Purkinje cell (primary cell): ENCODE results near the gene PNCK. TPM values are rescaled to one million over a fixed set of nuclear protein-coding genes. Genes with fewer than 3 reads are reported as not detected.

ENCODE experiments used
- polyA plus RNA-seq: library from polyadenylated mRNA; unstranded; fragments of >200 nt; fragmentation: Nextera tagmentation; gene quantifications from 2 replicates; pipeline ENCODE4 v1.2.1, GENCODE V29; 2014

PNCK gene
- polyA plus RNA-seq: 1.4 TPM in 1 of 2 replicates, not detected in the other

DNA sequence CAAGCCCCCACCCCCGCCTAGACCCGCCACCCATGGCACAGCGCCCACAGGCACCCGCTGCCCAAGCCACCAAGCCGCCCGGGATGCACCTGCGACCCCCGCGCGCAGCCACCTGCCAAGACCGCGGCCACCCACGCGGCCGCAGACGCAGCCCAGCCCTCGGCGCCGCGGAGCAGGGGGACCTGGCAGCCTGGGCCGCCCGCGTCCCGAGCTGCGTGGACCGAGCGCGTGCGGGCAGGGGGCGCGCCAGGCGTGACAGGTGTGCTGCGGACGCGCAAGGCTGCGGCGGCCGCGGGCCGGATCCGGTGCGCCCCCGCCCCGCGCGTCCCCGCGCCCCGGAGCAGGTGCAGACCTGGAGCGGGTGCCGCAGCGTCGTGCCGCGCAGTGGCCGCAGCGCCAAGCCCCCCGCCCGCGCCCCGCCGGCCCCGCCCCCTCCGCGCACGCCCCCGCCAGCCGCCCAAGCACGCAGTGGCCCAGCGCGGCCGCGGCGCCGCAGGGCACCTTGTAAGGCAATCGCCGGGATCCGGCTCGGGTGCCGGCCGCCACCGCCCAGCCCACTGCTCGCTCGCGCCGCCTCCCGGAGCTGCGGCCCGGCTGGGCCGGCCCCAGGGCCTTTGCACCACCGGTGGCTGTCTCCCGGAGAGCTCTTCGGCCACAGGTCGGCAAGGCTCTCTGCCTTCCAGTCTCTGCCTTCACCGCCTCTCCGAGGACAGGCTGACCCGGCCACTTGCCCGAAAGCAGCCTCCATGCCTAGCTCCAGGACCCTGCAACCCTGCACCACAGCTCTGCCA lies at the start of gene PNCK:
Gene PNCK (minus strand): TSS at position 386 of the 791 bp plus-strand sequence. CDS start 737 bp downstream, outside the sequence.

DNA sequence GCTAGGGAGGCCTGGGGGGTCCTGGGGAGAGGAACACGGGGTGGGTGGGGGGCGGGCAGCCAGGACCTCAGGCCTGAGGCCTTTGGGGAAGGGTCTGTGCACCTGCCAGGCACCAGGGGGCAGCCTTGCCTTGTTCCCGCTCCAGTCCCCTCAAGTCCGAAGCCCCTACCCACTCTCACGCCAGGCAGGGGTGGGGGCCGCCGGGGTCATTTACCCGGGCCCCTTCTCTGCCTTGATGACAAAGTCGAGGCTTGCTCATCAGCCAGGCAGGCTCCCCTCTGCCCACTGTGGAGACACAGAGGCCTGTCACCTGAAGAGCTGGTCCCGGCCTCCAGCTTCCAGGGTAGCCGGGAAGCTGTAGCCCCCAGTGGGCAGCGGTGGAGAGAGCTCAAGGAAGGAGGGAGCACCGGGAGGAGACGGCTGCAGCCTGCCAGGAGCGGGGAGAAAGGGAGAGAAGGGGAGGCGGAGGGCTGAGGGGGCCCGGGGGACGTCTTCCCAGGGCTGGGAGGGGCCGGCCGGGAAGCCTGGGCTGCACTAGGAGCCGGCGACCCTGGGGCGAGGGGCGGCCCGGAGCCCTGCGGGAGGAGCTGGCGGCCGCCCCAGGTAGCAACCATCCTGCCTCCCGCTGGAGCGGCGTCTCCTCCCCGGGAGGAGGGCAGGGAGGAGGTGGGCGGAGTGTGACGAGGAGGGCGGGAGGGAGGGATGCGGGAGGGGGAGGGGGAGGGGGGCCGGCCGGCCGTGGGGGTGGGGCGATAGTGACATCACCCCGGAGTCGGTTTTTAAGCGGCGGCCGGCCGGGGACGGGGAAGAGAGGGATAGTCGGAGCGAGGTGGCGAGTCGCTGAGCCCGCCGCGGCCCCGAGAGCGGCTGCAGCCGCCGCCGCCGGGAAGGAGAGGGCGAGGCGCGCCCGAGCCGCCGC lies 13.8 kb upstream of the PNCK start, which contains the start of gene SLC6A8:
Gene SLC6A8 (plus strand): TSS at position 806 of the 919 bp plus-strand sequence. CDS start 649 bp downstream, outside the sequence.

DNA sequence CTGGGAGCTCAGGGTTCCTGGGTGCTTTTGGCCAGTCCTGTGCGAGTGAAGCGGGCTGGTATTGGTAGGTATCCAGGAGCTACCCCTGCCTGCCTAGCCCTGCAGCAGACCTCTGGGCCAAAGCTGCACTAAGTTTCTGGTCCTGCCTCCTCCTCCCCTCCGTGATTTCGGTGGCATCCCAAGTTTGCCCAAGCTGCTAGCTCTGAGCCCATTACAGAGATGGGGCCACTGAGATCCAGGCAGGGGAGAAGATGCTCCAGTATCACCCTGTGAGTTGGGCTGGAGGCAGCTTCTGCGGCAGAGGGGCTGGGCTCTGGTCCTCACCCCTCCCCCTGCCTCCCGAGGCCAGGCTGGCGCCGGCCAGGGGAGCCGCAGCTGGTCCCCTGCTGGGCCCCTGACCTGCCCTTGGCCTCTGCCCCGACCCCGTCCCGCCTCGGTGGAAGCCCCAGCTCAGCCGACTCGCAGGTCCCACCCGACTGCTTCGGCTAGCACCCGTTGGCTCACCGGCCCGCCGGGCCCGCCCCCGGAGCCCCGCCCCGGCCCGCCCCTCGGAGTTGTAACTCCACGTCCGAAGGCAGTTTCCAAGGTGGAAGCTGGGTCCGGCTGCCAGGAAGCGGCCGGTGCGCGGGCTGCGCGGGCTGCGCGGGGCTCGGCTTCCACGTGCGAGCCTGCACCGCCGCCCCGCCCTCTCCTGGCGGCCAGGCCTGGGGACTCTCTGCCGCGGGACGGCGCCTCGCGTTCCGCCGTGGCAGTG lies 26.8 kb downstream of the PNCK start, which contains the start of gene DUSP9:
Gene DUSP9 (plus strand): TSS at position 584 of the 754 bp plus-strand sequence. CDS start 751 bp downstream, outside the sequence.

Other genes starting within 250 kb of the PNCK start
- gene TREX2, start 227.8 kb downstream of the PNCK start, polyA plus RNA-seq: not detected in 2 replicates
- 11.2 and 11.4 TPM in 2 replicates for gene HAUS7, start 203.2 kb downstream of the PNCK start, polyA plus RNA-seq
- 0.10 TPM in 1 of 2 replicates, not detected in the other for gene BGN, start 178.8 kb downstream of the PNCK start, polyA plus RNA-seq
- gene ATP2B3, start 156.2 kb downstream of the PNCK start, polyA plus RNA-seq: 12.9 and 14.6 TPM in 2 replicates
- 2.8 and 7.1 TPM in 2 replicates for gene CCNQ, start 74.7 kb downstream of the PNCK start, polyA plus RNA-seq
- not detected in 2 replicates for gene DUSP9, start 26.6 kb downstream of the PNCK start, polyA plus RNA-seq
- gene SLC6A8, start 14.1 kb upstream of the PNCK start, polyA plus RNA-seq: 0.39 and 0.70 TPM in 2 replicates
- gene BCAP31, start 50.6 kb upstream of the PNCK start, polyA plus RNA-seq: 151 and 213 TPM in 2 replicates
- 0.07 and 2.8 TPM in 2 replicates for gene ABCD1, start 51.0 kb upstream of the PNCK start, polyA plus RNA-seq
- gene PLXNB3, start 90.4 kb upstream of the PNCK start, polyA plus RNA-seq: not detected in 2 replicates
- gene SRPK3, start 107.2 kb upstream of the PNCK start, polyA plus RNA-seq: 2.0 TPM in 1 of 2 replicates, not detected in the other
- 85.8 and 95.3 TPM in 2 replicates for gene IDH3G, start 120.6 kb upstream of the PNCK start, polyA plus RNA-seq
- gene SSR4, start 120.9 kb upstream of the PNCK start, polyA plus RNA-seq: 580 and 718 TPM in 2 replicates
- gene PDZD4, start 156.7 kb upstream of the PNCK start, polyA plus RNA-seq: 0.43 and 2.1 TPM in 2 replicates
- gene L1CAM, start 212.4 kb upstream of the PNCK start, polyA plus RNA-seq: 6.9 and 7.2 TPM in 2 replicates
- gene AVPR2, start 230.9 kb upstream of the PNCK start, polyA plus RNA-seq: not detected in 2 replicates